ENCODE measurements around the gene PCDHA5.
"Not testable (repeated sequence)": the region's sequence is repeated elsewhere in the genome, so short reads cannot be mapped to it uniquely, and the experiment has no call there.

The PCDHA5 gene

DNA sequence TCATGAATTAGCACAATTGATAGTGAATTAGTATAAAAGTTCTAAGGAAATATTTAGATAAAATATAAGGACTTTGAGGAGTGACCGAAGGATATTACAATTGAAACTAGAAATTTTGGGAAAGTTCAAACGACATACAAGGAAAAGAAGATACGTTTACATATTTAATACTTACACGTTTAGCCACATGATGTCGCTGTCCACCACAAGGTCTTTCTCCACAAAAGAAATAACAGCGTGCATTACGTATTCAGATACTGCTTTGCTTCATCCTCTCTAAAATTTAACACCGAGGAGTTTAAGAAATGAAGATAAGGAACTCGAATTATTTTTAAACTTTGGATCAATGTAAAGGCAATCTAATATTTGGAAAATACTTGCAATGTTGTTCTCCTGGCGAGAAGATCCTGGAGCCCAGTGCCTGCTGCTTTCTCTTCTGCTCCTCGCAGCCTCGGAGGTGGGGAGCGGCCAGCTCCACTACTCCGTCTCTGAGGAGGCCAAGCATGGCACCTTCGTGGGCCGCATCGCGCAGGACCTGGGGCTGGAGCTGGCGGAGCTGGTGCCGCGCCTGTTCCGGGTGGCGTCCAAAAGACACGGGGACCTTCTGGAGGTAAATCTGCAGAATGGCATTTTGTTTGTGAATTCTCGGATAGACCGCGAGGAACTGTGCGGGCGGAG is 20.5 kb upstream of the PCDHA5 start, which contains the start of gene PCDHA3:
TSS of gene PCDHA3 (plus strand) at position 242 of the 678 bp plus-strand sequence.
- Histone ChIP-seq H3K27me3 (ENCODE audit: control insufficient read depth, insufficient read depth, low read length) (no peaks in the 10 kb centered on the region), H3K9ac (ENCODE audit: low read depth, low read length) (no peak within 1 kb of the TSS), H3K4me3 (ENCODE audit: low read length) (peak within 1 kb of the TSS; percentile 51), H3K4me1 (ENCODE audit: control insufficient read depth, insufficient read depth, low read length) (no peaks in the 10 kb centered on the region), H3K9me3 (replicated peaks; ENCODE audit: low read length) (no peaks in the 10 kb centered on the region), H3K36me3 (ENCODE audit: insufficient read depth, low read length) (no peaks in the 10 kb centered on the region), H3K4me2 (ENCODE audit: low read length) (peak within 1 kb of the TSS; percentile 69)

DNA sequence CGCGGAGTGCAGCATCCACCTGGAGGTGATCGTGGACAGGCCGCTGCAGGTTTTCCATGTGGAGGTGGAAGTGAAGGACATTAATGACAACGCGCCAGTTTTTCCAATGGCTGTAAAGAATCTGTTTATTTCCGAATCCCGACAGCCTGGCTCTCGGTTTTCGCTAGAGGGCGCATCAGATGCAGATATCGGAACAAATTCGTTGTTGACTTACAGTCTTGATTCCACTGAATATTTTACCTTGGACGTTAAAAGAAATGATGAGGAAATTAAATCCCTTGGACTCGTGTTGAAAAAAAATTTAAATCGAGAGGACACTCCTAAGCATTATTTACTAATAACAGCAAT is 19.9 kb upstream of the PCDHA5 start:
- peak overlapping the region; percentile 69 for H3K4me2 ChIP-seq (ENCODE audit: low read length)
- H3K4me3 ChIP-seq (ENCODE audit: low read length) = peak overlapping the region; percentile 51
- H3K36me3 ChIP-seq (ENCODE audit: insufficient read depth, low read length) = no peaks in the 10 kb centered on the region
- no peaks in the 10 kb centered on the region for H3K27me3 ChIP-seq (ENCODE audit: control insufficient read depth, insufficient read depth, low read length)
- no peaks in the 10 kb centered on the region for H3K4me1 ChIP-seq (ENCODE audit: control insufficient read depth, insufficient read depth, low read length)
- no peak overlapping the region for H3K9ac ChIP-seq (ENCODE audit: low read depth, low read length)
- no peaks in the 10 kb centered on the region for H3K9me3 ChIP-seq (replicated peaks; ENCODE audit: low read length)

DNA sequence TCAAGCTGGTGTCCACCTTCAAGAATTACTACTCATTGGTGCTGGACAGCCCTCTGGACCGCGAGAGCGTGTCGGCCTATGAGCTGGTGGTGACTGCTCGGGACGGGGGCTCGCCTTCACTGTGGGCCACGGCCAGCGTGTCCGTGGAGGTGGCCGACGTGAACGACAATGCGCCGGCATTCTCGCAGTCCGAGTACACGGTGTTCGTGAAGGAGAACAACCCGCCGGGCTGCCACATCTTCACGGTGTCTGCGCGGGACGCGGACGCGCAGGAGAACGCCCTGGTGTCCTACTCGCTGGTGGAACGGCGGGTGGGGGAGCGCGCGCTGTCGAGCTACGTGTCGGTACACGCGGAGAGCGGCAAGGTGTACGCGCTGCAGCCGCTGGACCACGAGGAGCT is 19.0 kb upstream of the PCDHA5 start:
- H3K36me3 ChIP-seq (ENCODE audit: insufficient read depth, low read length); H3K27me3 ChIP-seq (ENCODE audit: control insufficient read depth, insufficient read depth, low read length); H3K9ac ChIP-seq (ENCODE audit: low read depth, low read length); H3K9me3 ChIP-seq (replicated peaks; ENCODE audit: low read length); H3K4me3 ChIP-seq (ENCODE audit: low read length); H3K4me2 ChIP-seq (ENCODE audit: low read length); H3K4me1 ChIP-seq (ENCODE audit: control insufficient read depth, insufficient read depth, low read length): not testable (repeated sequence)

DNA sequence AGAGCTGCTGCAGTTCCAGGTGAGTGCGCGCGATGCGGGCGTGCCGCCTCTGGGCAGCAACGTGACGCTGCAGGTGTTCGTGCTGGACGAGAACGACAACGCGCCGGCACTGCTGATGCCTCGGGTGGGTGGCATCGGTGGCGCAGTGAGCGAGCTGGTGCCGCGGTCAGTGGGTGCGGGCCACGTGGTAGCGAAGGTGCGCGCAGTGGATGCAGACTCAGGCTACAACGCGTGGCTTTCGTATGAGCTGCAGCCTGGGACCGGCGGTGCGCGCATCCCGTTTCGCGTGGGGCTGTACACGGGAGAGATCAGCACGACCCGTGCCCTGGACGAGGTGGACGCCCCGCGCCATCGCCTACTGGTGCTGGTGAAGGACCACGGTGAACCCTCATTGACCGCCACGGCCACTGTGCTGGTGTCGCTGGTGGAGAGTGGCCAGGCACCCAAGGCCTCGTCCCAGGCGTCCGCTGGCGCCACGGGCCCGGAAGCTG is 18.6 kb upstream of the PCDHA5 start:
- peaks cover 6% of the 10 kb centered on the region for H3K9me3 ChIP-seq (replicated peaks; ENCODE audit: low read length)
- no peaks in the 10 kb centered on the region for H3K4me1 ChIP-seq (ENCODE audit: control insufficient read depth, insufficient read depth, low read length)
- no peak overlapping the region for H3K9ac ChIP-seq (ENCODE audit: low read depth, low read length)
- no peak overlapping the region for H3K4me3 ChIP-seq (ENCODE audit: low read length)
- H3K27me3 ChIP-seq (ENCODE audit: control insufficient read depth, insufficient read depth, low read length) = no peaks in the 10 kb centered on the region
- no peaks in the 10 kb centered on the region for H3K36me3 ChIP-seq (ENCODE audit: insufficient read depth, low read length)
- H3K4me2 ChIP-seq (ENCODE audit: low read length) = no peak overlapping the region

DNA sequence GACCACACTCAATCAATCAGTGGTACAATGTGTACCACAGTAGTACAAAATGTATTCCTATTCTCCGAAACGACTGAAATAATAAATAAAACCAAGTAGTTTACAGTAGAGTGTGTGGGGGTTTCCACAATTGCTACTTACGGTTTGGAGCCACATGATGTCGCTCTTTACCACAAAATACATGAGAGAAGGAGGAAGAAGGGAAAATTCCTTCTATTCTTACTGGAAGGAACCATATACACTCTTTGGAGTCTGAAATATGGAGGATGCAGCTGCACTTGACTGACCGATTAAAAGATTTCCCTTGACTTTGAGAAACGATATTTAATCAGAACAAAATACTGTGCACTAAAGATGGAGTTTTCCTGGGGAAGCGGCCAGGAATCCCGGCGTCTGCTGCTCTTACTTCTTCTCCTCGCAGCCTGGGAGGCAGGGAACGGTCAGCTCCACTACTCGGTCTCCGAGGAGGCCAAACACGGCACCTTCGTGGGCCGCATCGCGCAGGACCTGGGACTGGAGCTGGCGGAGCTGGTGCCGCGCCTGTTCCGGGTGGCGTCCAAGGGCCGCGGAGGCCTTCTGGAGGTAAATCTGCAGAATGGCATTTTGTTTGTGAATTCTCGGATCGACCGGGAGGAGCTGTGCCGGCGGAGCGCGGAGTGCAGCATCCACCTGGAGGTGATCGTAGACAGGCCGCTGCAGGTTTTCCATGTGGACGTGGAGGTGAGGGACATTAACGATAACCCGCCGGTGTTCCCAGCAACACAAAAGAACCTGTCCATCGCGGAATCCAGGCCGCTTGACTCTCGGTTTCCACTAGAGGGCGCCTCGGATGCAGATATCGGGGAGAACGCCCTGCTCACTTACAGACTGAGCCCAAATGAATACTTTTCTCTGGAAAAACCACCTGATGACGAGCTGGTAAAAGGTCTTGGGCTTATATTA is 14.3 kb upstream of the PCDHA5 start, which contains the start of gene PCDHA4:
TSS of gene PCDHA4 (plus strand) at position 235 of the 942 bp plus-strand sequence.
- peaks cover 6% of the 10 kb centered on the region for H3K9me3 ChIP-seq (replicated peaks; ENCODE audit: low read length)
- no peak within 1 kb of the TSS for H3K4me2 ChIP-seq (ENCODE audit: low read length)
- H3K9ac ChIP-seq (ENCODE audit: low read depth, low read length) = peak within 1 kb of the TSS; percentile 35
- no peaks in the 10 kb centered on the region for H3K4me1 ChIP-seq (ENCODE audit: control insufficient read depth, insufficient read depth, low read length)
- H3K4me3 ChIP-seq (ENCODE audit: low read length) = peak within 1 kb of the TSS; percentile 63
- no peaks in the 10 kb centered on the region for H3K27me3 ChIP-seq (ENCODE audit: control insufficient read depth, insufficient read depth, low read length)
- no peaks in the 10 kb centered on the region for H3K36me3 ChIP-seq (ENCODE audit: insufficient read depth, low read length)

DNA sequence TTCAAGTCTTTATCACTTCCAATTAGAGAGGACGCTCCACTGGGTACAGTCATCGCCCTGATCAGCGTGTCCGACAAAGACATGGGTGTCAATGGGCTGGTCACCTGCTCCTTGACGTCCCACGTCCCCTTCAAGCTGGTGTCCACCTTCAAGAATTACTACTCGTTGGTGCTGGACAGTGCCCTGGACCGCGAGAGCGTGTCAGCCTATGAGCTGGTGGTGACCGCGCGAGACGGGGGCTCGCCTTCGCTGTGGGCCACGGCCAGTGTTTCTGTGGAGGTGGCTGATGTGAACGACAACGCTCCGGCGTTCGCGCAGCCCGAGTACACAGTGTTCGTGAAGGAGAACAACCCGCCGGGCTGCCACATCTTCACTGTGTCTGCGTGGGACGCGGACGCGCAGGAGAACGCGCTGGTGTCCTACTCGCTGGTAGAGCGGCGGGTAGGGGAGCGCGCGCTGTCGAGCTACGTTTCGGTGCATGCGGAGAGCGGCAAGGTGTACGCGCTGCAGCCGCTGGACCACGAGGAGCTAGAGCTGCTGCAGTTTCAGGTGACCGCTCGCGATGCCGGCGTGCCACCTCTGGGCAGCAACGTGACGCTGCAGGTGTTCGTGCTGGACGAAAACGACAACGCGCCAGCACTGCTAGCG is 13.0 kb upstream of the PCDHA5 start:
- not testable (repeated sequence) for H3K4me3 ChIP-seq (ENCODE audit: low read length); H3K36me3 ChIP-seq (ENCODE audit: insufficient read depth, low read length); H3K4me1 ChIP-seq (ENCODE audit: control insufficient read depth, insufficient read depth, low read length); H3K9ac ChIP-seq (ENCODE audit: low read depth, low read length); H3K27me3 ChIP-seq (ENCODE audit: control insufficient read depth, insufficient read depth, low read length); H3K9me3 ChIP-seq (replicated peaks; ENCODE audit: low read length); H3K4me2 ChIP-seq (ENCODE audit: low read length)

DNA sequence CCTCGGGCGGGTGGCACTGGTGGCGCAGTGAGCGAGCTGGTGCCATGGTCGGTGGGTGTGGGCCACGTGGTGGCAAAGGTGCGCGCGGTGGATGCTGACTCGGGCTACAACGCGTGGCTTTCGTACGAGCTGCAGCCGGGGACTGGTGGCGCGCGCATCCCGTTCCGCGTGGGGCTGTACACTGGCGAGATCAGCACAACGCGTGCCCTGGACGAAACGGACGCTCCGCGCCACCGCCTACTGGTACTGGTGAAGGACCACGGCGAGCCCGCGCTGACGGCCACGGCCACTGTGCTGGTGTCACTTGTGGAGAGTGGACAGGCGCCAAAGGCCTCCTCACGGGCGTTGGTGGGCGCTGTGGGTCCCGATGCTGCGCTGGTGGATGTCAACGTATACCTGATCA is 12.5 kb upstream of the PCDHA5 start:
- Histone ChIP-seq H3K9ac (ENCODE audit: low read depth, low read length) (no peak overlapping the region), H3K9me3 (replicated peaks; ENCODE audit: low read length) (peaks cover 6% of the 10 kb centered on the region), H3K4me2 (ENCODE audit: low read length) (no peak overlapping the region), H3K4me1 (ENCODE audit: control insufficient read depth, insufficient read depth, low read length) (no peaks in the 10 kb centered on the region), H3K27me3 (ENCODE audit: control insufficient read depth, insufficient read depth, low read length) (no peaks in the 10 kb centered on the region), H3K36me3 (ENCODE audit: insufficient read depth, low read length) (no peaks in the 10 kb centered on the region), H3K4me3 (ENCODE audit: low read length) (no peak overlapping the region)

DNA sequence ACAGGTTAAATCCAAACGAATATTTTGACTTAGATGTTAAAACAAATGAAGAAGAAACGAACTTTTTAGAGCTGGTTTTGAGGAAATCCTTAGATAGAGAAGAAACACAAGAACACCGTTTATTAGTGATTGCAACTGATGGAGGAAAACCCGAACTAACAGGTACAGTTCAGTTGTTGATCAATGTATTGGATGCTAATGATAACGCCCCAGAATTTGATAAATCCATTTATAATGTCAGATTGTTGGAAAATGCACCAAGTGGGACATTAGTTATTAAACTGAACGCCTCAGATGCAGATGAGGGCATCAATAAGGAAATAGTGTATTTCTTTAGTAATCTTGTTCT is 842 bp downstream of the PCDHA5 start:
- Histone ChIP-seq H3K36me3 (ENCODE audit: insufficient read depth, low read length) (no peaks in the 10 kb centered on the region), H3K4me3 (ENCODE audit: low read length) (no peak overlapping the region), H3K9me3 (replicated peaks; ENCODE audit: low read length) (no peaks in the 10 kb centered on the region), H3K9ac (ENCODE audit: low read depth, low read length) (no peak overlapping the region), H3K4me2 (ENCODE audit: low read length) (no peak overlapping the region), H3K4me1 (ENCODE audit: control insufficient read depth, insufficient read depth, low read length) (no peaks in the 10 kb centered on the region), H3K27me3 (ENCODE audit: control insufficient read depth, insufficient read depth, low read length) (no peaks in the 10 kb centered on the region)

DNA sequence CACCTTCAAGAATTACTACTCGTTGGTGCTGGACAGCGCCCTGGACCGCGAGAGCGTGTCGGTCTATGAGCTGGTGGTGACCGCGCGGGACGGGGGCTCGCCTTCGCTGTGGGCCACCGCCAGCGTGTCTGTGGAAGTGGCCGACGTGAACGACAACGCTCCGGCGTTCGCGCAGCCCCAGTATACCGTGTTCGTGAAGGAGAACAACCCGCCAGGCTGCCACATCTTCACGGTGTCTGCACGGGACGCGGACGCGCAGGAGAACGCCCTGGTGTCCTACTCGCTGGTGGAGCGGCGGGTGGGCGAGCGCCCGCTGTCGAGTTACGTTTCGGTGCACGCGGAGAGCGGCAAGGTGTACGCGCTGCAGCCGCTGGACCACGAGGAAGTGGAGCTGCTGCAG is 1.6 kb downstream of the PCDHA5 start:
- H3K4me3 ChIP-seq (ENCODE audit: low read length); H3K9ac ChIP-seq (ENCODE audit: low read depth, low read length); H3K9me3 ChIP-seq (replicated peaks; ENCODE audit: low read length); H3K27me3 ChIP-seq (ENCODE audit: control insufficient read depth, insufficient read depth, low read length); H3K4me1 ChIP-seq (ENCODE audit: control insufficient read depth, insufficient read depth, low read length); H3K36me3 ChIP-seq (ENCODE audit: insufficient read depth, low read length); H3K4me2 ChIP-seq (ENCODE audit: low read length): not testable (repeated sequence)

DNA sequence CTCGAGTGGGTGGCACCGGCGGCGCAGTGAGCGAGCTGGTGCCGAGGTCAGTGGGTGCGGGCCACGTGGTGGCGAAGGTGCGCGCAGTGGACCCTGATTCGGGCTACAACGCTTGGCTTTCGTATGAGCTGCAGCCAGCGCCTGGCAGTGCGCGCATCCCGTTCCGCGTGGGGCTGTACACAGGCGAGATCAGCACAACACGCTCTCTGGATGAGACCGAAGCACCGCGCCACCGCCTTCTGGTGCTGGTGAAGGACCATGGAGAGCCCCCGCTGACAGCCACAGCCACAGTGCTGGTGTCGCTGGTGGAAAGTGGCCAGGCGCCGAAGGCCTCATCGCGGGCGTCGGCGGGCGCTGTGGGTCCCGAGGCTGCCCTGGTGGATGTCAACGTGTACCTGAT is 2.1 kb downstream of the PCDHA5 start:
- H3K4me1 ChIP-seq (ENCODE audit: control insufficient read depth, insufficient read depth, low read length) = no peaks in the 10 kb centered on the region
- no peak overlapping the region for H3K9ac ChIP-seq (ENCODE audit: low read depth, low read length)
- H3K9me3 ChIP-seq (replicated peaks; ENCODE audit: low read length) = no peaks in the 10 kb centered on the region
- no peaks in the 10 kb centered on the region for H3K27me3 ChIP-seq (ENCODE audit: control insufficient read depth, insufficient read depth, low read length)
- no peak overlapping the region for H3K4me3 ChIP-seq (ENCODE audit: low read length)
- H3K36me3 ChIP-seq (ENCODE audit: insufficient read depth, low read length) = no peaks in the 10 kb centered on the region
- no peak overlapping the region for H3K4me2 ChIP-seq (ENCODE audit: low read length)

DNA sequence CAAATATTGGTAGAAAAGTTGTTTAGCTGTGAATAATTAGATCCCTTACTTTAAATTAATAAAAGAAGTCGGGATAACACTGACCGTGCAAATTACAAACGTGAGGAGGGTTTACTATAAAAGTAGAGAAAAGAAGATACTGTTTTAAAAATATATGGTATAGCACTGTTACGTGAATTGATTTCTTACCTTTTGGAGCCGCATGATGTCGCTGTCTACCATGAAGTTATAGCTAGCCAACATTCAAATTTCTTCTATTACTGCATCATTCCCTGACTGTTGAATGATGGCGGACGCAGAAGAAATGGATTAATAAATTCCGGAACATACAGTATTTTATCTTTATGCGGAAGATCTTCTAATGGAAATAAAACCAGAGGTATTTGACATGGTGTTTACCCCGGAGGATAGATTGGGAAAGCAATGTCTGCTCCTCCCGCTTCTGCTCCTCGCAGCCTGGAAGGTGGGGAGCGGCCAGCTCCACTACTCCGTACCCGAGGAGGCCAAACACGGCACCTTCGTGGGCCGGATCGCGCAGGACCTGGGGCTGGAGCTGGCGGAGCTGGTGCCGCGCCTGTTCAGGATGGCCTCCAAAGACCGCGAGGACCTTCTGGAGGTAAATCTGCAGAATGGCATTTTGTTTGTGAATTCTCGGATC is 6.4 kb downstream of the PCDHA5 start, which contains the start of gene PCDHA6:
TSS of gene PCDHA6 (plus strand) at position 257 of the 658 bp plus-strand sequence. CDS start at position 389, 132 bp downstream.
- Histone ChIP-seq H3K4me3 (ENCODE audit: low read length) (peak within 1 kb of the TSS; percentile 24), H3K9ac (ENCODE audit: low read depth, low read length) (no peak within 1 kb of the TSS), H3K9me3 (replicated peaks; ENCODE audit: low read length) (no peaks in the 10 kb centered on the region), H3K4me2 (ENCODE audit: low read length) (no peak within 1 kb of the TSS), H3K4me1 (ENCODE audit: control insufficient read depth, insufficient read depth, low read length) (no peaks in the 10 kb centered on the region), H3K27me3 (ENCODE audit: control insufficient read depth, insufficient read depth, low read length) (no peaks in the 10 kb centered on the region), H3K36me3 (ENCODE audit: insufficient read depth, low read length) (no peaks in the 10 kb centered on the region)
